Left ventricle myocardium superior (tissue), 1 donor: ENCODE measurements around the gene LRRC55. TPM values are rescaled to one million over a fixed set of nuclear protein-coding genes. Genes with fewer than 3 reads are reported as not detected.
"Not testable (repeated sequence)": the region's sequence is repeated elsewhere in the genome, so short reads cannot be mapped to it uniquely, and the experiment has no call there.

Experiments
- ATAC-seq: fragments of 200-7000 bp; cut with Tn5 transposase; one replicate; pipeline ENCODE4 v1.9.1; 2020; ENCODE audit warnings: mild to moderate bottlenecking, moderate library complexity
- DNase-seq: peaks from one replicate; pipeline ENCODE4 v3.0.0-alpha.2; 2020
- intact Hi-C: fragments of 100-400 bp; cut with micrococcal nuclease; formaldehyde crosslinking; loops from one replicate; pipeline ENCODE4 v1.11.0; 2022
- total RNA-seq: library from RNA; stranded (reverse); fragmentation: NEBNext Ultra II Directional; extraction: Animal tissue kit (Norgen Biotek cat#: 25700); gene quantifications from one replicate; pipeline ENCODE4 v1.2.1, GENCODE V29; 2021
- donor health status: DM: no; HTN: yes; CAD: no; lungs with severe emphysema.

The LRRC55 gene
- total RNA-seq, 1 donor from 2014 or later, result 0.35 TPM

DNA sequence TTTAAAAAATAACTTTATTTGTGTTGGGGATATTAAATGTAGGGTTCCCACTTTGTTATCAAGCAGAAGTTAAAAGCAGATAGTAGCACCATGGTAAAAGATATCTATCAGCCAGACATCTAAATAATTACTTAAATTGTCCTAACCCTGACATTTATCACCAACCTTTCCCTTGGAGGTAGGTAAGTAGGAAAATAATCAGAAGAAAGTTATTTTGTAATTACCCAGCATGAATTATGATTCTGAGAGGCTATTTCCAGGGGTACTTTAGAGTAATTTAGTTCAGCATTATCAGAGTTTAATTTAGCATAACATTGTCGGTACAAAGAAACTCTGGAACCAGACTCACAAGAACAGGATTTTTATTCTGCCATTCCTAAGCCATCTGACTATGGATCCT is 23.2 kb upstream of the LRRC55 start:
- ATAC-seq (no peak), DNase-seq (no peak)
- intact Hi-C loops, result no loop called here

DNA sequence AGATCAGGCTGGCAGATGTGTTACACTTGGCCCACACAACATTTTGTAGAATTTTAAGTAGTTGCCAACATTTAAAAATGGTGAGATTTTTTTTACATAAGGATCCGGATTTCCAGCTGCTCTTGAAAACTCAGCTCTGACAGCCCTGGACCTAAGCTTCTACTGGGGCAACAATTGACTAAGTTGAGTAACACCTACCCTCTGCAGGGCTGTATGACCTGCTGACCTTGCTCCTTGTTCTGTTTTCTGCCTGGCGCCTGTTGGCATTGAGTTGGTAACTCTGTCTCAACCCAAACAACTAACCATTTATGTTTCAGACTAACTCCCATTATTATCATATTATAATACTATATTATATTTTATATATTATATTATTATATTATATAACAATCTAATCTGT is 21.1 kb upstream of the LRRC55 start:
- ATAC-seq (no peak), DNase-seq (no peak)
- intact Hi-C loops, result no loop called here

- no peak for ATAC-seq
Measured at GRCh38 chr11:57161351-57161750, 20.4 kb upstream of the LRRC55 start.

GRCh38 chr11:57162179-57162898 is 19.4 kb upstream of the LRRC55 start:
- no peak for DNase-seq
- intact Hi-C loops, result no loop called here
- ATAC-seq, result peak; percentile 44

More at GRCh38 chr11:57161351-57161750, 20.4 kb upstream of the LRRC55 start:
- no peak for DNase-seq
- intact Hi-C loops, result no loop called here

GRCh38 chr11:57163160-57163868 is 18.4 kb upstream of the LRRC55 start:
- intact Hi-C loops, result no loop called here
- ATAC-seq (no peak), DNase-seq (no peak)

GRCh38 chr11:57164317-57164716 is 17.4 kb upstream of the LRRC55 start:
- DNase-seq (no peak), ATAC-seq (no peak)
- intact Hi-C loops, result no loop called here

- no peak for DNase-seq
- intact Hi-C loops, result no loop called here
- no peak for ATAC-seq
Measured at GRCh38 chr11:57167125-57167846, 14.5 kb upstream of the LRRC55 start.

- intact Hi-C loops, DNase-seq, ATAC-seq: not testable (repeated sequence)
Measured at GRCh38 chr11:57169732-57170313, 11.9 kb upstream of the LRRC55 start.

GRCh38 chr11:57172031-57172430 is 9.7 kb upstream of the LRRC55 start:
- no peak for ATAC-seq
- intact Hi-C loops, result no loop called here

DNA sequence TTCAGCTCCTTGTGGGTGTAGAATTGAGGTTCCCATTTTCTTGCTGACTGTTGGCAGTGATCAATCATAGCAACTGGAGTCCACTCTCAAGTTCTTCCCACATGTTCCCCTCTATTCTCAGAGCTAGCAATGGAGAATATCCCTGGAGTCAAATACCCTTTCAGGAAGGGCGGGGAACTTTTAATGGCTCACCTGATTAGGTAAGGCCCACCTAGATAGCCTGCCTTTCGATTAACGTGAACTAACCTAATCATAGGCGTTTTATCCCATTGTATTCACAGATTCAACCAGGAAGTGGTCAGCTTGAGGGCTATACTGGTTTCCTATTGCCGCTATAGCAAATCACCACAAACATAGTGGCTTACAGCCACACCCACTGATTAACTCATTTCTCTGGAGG is 7.1 kb upstream of the LRRC55 start:
- DNase-seq (no peak), ATAC-seq (no peak)

More at GRCh38 chr11:57172031-57172430, 9.7 kb upstream of the LRRC55 start:
- no peak for DNase-seq

DNA sequence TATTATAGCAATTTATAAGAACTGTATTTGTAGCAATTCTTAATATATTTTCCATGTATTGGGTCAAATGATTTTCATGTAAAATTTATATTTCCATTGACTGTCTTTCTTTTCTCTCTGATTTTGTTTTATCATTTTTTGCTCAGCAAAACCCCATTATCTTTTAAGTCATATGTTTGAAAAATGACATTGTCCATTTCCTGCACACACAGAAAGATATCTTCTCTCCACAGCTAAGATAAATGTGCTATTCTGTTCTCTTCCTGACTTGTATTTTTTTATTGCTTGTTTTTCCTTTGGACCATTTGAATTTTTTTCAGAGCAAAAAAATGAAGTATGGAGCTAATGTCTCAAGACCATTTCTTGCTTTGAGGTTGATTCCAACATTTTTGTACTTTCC is 6.3 kb upstream of the LRRC55 start:
- no peak for ATAC-seq

More for the DNA sequence above, 7.1 kb upstream of the LRRC55 start:
- intact Hi-C loops, result no loop called here

GRCh38 chr11:57178334-57178733 is 3.4 kb upstream of the LRRC55 start:
- intact Hi-C loops, result no loop called here
- no peak for ATAC-seq
- no peak for DNase-seq

More for the DNA sequence above, 6.3 kb upstream of the LRRC55 start:
- intact Hi-C loops, result no loop called here
- no peak for DNase-seq

GRCh38 chr11:57179681-57180080 is 2.1 kb upstream of the LRRC55 start:
- ATAC-seq (no peak), DNase-seq (no peak)
- intact Hi-C loops, result no loop called here

DNA sequence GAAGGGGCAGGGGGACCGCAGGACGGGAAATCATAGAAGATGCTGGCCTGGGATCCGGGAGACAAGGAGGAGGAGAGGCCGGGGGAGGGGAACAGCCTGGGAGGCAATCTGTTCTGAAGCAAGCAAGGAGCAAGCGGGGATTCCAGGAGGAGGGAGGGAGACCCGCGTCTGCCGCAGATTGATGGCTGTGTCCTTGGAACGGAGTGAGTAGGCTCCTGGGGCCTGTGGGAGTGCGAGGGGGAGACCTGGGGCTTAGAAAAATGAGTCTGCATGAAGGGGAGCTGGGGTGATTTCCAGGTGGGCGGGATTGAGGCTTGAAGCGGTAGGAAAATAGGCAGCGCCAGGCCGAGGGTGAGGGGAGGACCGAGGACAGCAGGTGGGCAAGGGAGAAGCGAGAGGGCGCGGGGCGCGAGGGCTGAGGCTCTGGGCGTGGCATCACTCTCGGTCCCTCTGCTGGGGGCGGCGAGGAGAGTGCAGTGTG is 1.6 kb upstream of the LRRC55 start:
- DNase-seq (no peak), ATAC-seq (no peak)
- intact Hi-C loops, result no loop called here

- intact Hi-C loops, result no loop called here
- ATAC-seq (no peak), DNase-seq (no peak)
Measured at GRCh38 chr11:57180964-57181363, 789 bp upstream of the LRRC55 start.

- intact Hi-C loops, result no loop called here
- ATAC-seq (no peak), DNase-seq (no peak)
Measured at GRCh38 chr11:57182896-57183295, 1.1 kb downstream of the LRRC55 start.

GRCh38 chr11:57190548-57190947 is 8.8 kb downstream of the LRRC55 start:
- DNase-seq (no peak), ATAC-seq (no peak)
- intact Hi-C loops, result loop anchor here (10.0 kb wide), 1 partner anchor 56 kb away; no protein-coding TSS in a partner anchor

DNA sequence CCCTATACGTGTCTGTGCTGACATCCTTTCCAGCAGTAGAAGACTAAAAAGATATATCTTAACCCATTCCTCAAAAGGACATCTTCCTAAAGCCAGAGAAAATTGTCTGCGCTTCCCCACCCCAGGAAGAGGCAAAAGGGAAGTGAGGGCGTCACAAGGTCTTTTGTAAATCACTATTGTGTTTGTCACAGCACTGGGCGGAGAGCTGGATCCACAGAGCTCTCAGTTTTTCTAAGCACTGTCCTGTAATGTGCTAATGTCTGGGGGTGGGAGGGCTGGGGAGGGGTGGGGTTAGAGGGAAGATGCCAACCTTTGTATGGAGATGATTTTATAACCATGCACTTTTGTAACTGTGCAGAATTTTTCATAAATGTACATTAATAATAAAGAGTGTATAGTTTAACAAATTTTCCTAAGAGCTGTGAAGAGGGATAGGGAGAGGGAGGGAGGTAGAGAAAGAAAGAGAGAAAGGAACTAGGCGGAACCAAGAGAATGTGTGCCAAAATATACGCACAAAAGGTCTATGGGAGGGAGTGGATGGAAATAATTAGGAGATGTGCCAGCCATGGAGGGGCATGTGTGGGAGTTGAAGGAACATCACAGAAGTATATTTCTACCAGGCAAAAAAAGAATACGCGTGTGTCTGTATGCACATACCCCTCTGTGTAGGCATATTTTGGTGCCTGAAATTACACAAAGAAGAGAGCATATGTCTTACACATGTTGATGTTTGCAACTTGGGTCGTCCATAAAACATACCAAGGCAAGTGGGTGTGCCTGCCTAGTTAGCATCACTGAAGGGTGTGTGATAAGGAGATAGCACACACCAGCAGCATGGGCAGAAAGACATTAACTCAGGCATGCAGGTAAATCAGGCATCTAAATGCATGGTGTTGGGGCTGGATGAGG is 9.8 kb downstream of the LRRC55 start:
- intact Hi-C loops, result loop anchor here (10.0 kb wide), 1 partner anchor 57 kb away; no protein-coding TSS in a partner anchor
- DNase-seq (no peak), ATAC-seq (peak; percentile 54)
